GM12873 (cell line): ENCODE results near the gene EPHB3.

Experiments used
- CTCF ChIP-seq: IDR thresholded peaks from 2 replicates; pipeline ENCODE4 v1.5.1; 2012; ENCODE audit warnings: low read depth, mild to moderate bottlenecking, moderate library complexity, low read length, control low read depth; ENCODE audit not compliant: insufficient read depth; ENCODE audit errors: missing control alignments

Gene EPHB3

GRCh38 chr3:184526088-184526433, 35.5 kb upstream of the EPHB3 start:
- peak; percentile 8 for TF ChIP-seq CTCF

DNA sequence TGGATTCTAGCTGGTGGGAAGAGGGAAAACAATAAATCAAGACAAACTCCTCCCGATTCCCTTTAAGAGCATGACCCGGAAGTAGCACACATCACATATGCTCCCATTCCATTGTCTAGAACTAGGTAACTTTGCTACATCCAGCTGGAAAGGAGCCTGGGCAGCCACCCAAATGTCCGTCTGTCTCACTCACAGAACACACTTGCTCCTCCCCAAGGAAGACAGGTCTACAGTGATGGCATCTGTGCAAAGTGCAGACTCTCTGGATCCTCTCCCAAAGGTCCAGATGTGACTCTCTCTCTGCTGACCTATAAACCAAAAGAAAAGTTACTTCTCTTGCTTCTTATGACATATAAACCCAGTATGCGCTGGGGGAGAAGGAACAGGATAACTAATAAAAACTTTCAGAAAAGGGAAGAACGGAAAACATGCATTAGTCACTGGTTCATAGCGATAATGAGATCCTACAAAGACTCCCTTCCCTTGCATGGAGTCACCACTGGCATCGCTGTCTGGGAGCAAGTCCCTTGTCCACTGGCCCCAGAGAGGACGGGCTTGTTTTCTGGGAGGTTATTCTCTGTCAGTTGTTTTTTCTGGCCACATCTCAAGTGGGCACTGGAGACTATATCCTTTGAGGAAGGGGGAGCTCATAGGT, 29.8 kb upstream of the EPHB3 start:
- TF ChIP-seq CTCF, result no peak

- TF ChIP-seq CTCF, result no peak
These were observed 28.4 kb upstream of the EPHB3 start for GRCh38 chr3:184532940-184533732.

GRCh38 chr3:184537885-184538665, 23.5 kb upstream of the EPHB3 start:
- no peak for TF ChIP-seq CTCF

DNA sequence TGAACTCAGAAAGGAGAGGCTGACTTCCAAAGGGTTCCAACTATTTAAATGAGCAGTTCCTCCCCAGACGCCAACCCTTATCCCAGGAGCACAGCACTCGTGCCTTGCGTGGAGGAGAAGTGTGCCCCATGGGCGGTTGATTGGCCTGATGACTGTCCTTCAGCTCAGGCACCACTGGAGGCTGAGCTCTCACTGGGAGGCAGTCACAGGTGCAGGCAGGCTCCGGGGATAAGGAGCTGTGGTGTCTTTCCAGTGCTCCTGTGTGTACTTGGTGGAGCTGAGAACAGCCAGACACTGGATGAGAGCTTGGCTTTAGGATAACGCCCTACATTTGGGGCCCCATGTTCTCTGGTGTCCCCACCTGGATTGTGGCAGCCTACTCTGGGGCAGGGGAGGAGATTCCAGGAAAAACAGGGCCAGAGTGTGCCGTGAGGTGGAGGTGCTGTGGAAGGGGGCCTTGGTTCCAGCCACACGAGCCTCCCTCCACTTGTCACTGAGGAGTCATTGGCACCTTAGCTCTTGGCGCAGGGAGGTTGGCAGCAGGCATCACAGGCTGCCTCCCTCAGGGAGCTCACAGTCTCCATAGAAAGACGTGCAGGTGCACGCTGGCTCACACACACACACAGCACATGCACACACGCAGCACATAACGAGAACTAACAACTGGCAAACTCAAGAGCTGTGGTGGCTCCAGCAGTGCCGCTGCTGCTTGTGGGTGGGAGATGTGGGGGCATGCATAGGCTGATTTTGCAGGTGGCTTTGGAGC, 22.7 kb upstream of the EPHB3 start:
- TF ChIP-seq CTCF, result no peak

- no peak for TF ChIP-seq CTCF
These were observed 21.7 kb upstream of the EPHB3 start for GRCh38 chr3:184539801-184540435.
